IMR-90 (cell line): Measurements from ENCODE around the gene BRPF3. TPM values are rescaled to one million over a fixed set of nuclear protein-coding genes. Genes with fewer than 3 reads are reported as not detected.

Experiments used
- ATAC-seq: fragments of 200-7000 bp; cut with Tn5 transposase; 2 replicates; pipeline ENCODE4 v1.9.1; 2020; ENCODE audit warnings: low read depth, mild to moderate bottlenecking, moderate library complexity
- BruUV-seq: library from RNA; stranded (reverse); fragments of 400-500 nt; replicated peaks from 2 replicates; lab custom pipeline; 2021; lab: Mats Ljungman, UMichigan
- CTCF ChIA-PET: fragments of 300-600 bp; formaldehyde crosslinking; extraction: SDS; loops from one replicate; lab custom pipeline; 2021; ENCODE audit warnings: antibody characterized with exemption; lab: Yijun Ruan, JAX
- POLR2A ChIA-PET: fragments of 300-600 bp; sonication (Branson Sonifier 250); formaldehyde crosslinking; loops from one replicate; lab custom pipeline; 2022; ENCODE audit warnings: antibody characterized with exemption; ENCODE audit not compliant: unreplicated experiment; lab: Charles Lee
- DNase-seq: peaks from one replicate; pipeline ENCODE4 v3.0.0; 2013
- H2AFZ ChIP-seq: replicated peaks from 2 replicates; pipeline ENCODE3; 2013; ENCODE audit warnings: low read length, mild to moderate bottlenecking; ENCODE audit not compliant: poor library complexity
- H2AK5ac ChIP-seq: 2 replicates; pipeline ENCODE4 v1.6.1; 2013; ENCODE audit warnings: low read depth, low read length, inconsistent platforms
- H2AK9ac ChIP-seq: replicated peaks from 2 replicates; pipeline ENCODE3; 2013; ENCODE audit warnings: mild to moderate bottlenecking, low read depth, low read length, moderate library complexity; ENCODE audit not compliant: poor library complexity
- H2BK120ac ChIP-seq: 2 replicates; pipeline ENCODE4 v1.6.1; 2013; ENCODE audit warnings: low read depth, low read length, inconsistent platforms
- H2BK15ac ChIP-seq: 3 replicates; pipeline ENCODE4 v1.6.1; 2013; ENCODE audit warnings: low read depth, low read length, inconsistent platforms
- H2BK20ac ChIP-seq: 2 replicates; pipeline ENCODE4 v1.6.1; 2013; ENCODE audit warnings: low read depth, mild to moderate bottlenecking, inconsistent platforms, low read length, moderate library complexity
- H2BK5ac ChIP-seq: 2 replicates; pipeline ENCODE4 v1.6.1; 2013; ENCODE audit warnings: mild to moderate bottlenecking, low read depth, low read length, inconsistent platforms; ENCODE audit not compliant: poor library complexity, severe bottlenecking
- H3K14ac ChIP-seq: replicated peaks from 2 replicates; pipeline ENCODE4 v1.6.1; 2013; ENCODE audit warnings: low read depth, low read length, inconsistent platforms
- H3K18ac ChIP-seq: 2 replicates; pipeline ENCODE4 v1.6.1; 2013; ENCODE audit warnings: low read depth, low read length, control low read depth
- H3K23ac ChIP-seq: 2 replicates; pipeline ENCODE4 v1.6.1; 2013; ENCODE audit warnings: low read depth, low read length, inconsistent platforms
- H3K27ac ChIP-seq: 2 replicates; pipeline ENCODE4 v1.5.1; 2013; ENCODE audit warnings: mild to moderate bottlenecking, control low read depth, low read length; ENCODE audit not compliant: insufficient read depth
- H3K27me3 ChIP-seq: 2 replicates; pipeline ENCODE4 v1.6.1; 2013; ENCODE audit warnings: low read length; ENCODE audit not compliant: control insufficient read depth, insufficient read depth
- H3K36me3 ChIP-seq: 2 replicates; pipeline ENCODE4 v1.6.1; 2013; ENCODE audit warnings: low read length, mixed read lengths; ENCODE audit not compliant: control insufficient read depth, insufficient read depth
- H3K4ac ChIP-seq: 2 replicates; pipeline ENCODE4 v1.6.1; 2013; ENCODE audit warnings: low read depth, low read length, inconsistent platforms
- H3K4me1 ChIP-seq: 2 replicates; pipeline ENCODE4 v1.6.1; 2013; ENCODE audit warnings: low read length, mixed read lengths; ENCODE audit not compliant: control insufficient read depth, insufficient read depth
- H3K4me2 ChIP-seq: 2 replicates; pipeline ENCODE4 v1.6.1; 2013; ENCODE audit warnings: low read depth, mild to moderate bottlenecking, control low read depth, low read length, moderate library complexity
- H3K4me3 ChIP-seq: 2 replicates; pipeline ENCODE4 v1.5.1; 2013; ENCODE audit warnings: low read depth, mild to moderate bottlenecking, control low read depth, low read length, moderate library complexity; ENCODE audit not compliant: insufficient read depth
- H3K56ac ChIP-seq: 2 replicates; pipeline ENCODE4 v1.6.1; 2013; ENCODE audit warnings: low read length, inconsistent platforms; ENCODE audit not compliant: insufficient read depth; ENCODE audit errors: extremely low read depth
- H3K79me1 ChIP-seq, 2 experiments: 2 replicates each; pipeline ENCODE4 v1.6.1; 2013; ENCODE audit warnings: low read length in 2 of 2, inconsistent platforms in 1 of 2, low read depth in 1 of 2
- H3K9ac ChIP-seq: 2 replicates; pipeline ENCODE4 v1.6.1; 2013; ENCODE audit warnings: low read depth, low read length, control low read depth
- H3K9me1 ChIP-seq: 2 replicates; pipeline ENCODE4 v1.6.1; 2013; ENCODE audit warnings: low read length, inconsistent platforms; ENCODE audit not compliant: insufficient read depth
- H3K9me3 ChIP-seq: 2 replicates; pipeline ENCODE4 v1.6.1; 2013; ENCODE audit warnings: low read length; ENCODE audit not compliant: control insufficient read depth, insufficient read depth
- H4K20me1 ChIP-seq: 2 replicates; pipeline ENCODE4 v1.6.1; 2013; ENCODE audit warnings: low read length, inconsistent platforms; ENCODE audit not compliant: insufficient read depth
- H4K5ac ChIP-seq: 2 replicates; pipeline ENCODE4 v1.6.1; 2013; ENCODE audit warnings: mild to moderate bottlenecking, low read depth, low read length, control low read depth
- H4K8ac ChIP-seq, 2 experiments: 2 replicates each; pipeline ENCODE4 v1.6.1; 2013; ENCODE audit warnings: low read depth in 2 of 2, low read length in 2 of 2, control low read depth in 1 of 2, inconsistent platforms in 1 of 2
- H4K91ac ChIP-seq: 2 replicates; pipeline ENCODE4 v1.6.1; 2013; ENCODE audit warnings: low read depth, low read length, inconsistent platforms; ENCODE audit not compliant: insufficient read depth
- MXI1 ChIP-seq: IDR thresholded peaks from 2 replicates; pipeline ENCODE4 v1.6.1; 2012; ENCODE audit warnings: low read depth, mild to moderate bottlenecking, low read length, moderate library complexity, borderline replicate concordance
- RAD21 ChIP-seq: IDR thresholded peaks from 2 replicates; pipeline ENCODE4 v1.6.1; 2012; ENCODE audit warnings: low read length, improper control_type of control experiment
- RCOR1 ChIP-seq: IDR thresholded peaks from 2 replicates; pipeline ENCODE4 v1.6.1; 2012; ENCODE audit warnings: mild to moderate bottlenecking, low read length, improper control_type of control experiment; ENCODE audit not compliant: insufficient replicate concordance
- RFX5 ChIP-seq: IDR thresholded peaks from 2 replicates; pipeline ENCODE4 v1.8.0; 2012; ENCODE audit warnings: low read depth, mild to moderate bottlenecking, low read length, moderate library complexity
- WGBS, 2 experiments: methylation state at CpG; one replicate each; pipeline versions ENCODE4 v1.1.5 to v1.1.7; 2013; ENCODE audit warnings: missing lambda C conversion rate in 2 of 2; ENCODE audit not compliant: insufficient read length in 1 of 2; ENCODE audit errors: extremely low coverage in 2 of 2; 5-methylcytosine and 5-hydroxymethylcytosine counted together
- dilution Hi-C: fragments of 300-500 bp; cut with HindIII; formaldehyde crosslinking; loops from one replicate; pipeline ENCODE4 v1.14.3; 2018; ENCODE audit warnings: low sequenced_read_pairs; ENCODE audit not compliant: unreplicated experiment
- in situ Hi-C: fragments of 300-500 bp; cut with MboI; formaldehyde crosslinking; loops from 3 replicates; pipeline ENCODE4 v1.14.3; 2019; ENCODE audit warnings: low sequenced_read_pairs, inconsistent platforms, mixed read lengths
- intact Hi-C: fragments of 100-400 bp; cut with micrococcal nuclease; formaldehyde crosslinking; loops from 2 replicates; pipeline ENCODE4 v1.10.0; 2022
- polyA plus RNA-seq, 3 experiments: library from polyadenylated mRNA; depleted of rRNA; stranded (reverse); fragments of >200 nt; gene quantifications; 2 replicates each; pipeline ENCODE4 v1.2.3, GENCODE V29; 2012; ENCODE audit warnings: low replicate concordance in 1 of 3
- total RNA-seq: library from RNA; depleted of rRNA; stranded (reverse); fragments of >200 nt; gene quantifications from 2 replicates; pipeline ENCODE4 v1.2.3, GENCODE V29; 2012

BRPF3 gene
- total and polyA plus RNA-seq, 2 of the 4 experiments (the other 2 are of a cell fraction), result 10.2 to 17.2 TPM

DNA sequence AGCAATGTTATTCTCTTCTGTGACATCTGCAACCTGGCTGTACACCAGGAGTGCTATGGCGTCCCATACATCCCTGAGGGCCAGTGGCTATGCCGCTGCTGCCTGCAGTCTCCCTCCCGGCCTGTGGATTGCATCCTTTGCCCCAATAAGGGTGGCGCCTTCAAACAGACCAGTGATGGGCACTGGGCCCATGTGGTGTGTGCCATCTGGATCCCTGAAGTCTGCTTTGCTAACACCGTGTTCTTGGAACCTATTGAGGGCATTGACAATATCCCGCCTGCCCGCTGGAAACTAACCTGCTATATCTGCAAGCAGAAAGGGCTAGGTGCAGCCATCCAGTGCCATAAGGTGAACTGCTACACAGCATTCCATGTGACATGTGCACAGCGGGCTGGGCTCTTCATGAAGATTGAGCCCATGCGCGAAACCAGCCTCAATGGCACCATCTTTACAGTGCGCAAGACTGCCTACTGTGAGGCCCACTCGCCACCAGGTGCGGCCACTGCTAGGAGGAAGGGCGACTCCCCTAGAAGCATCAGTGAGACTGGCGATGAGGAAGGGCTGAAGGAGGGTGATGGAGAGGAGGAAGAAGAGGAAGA is 4.6 kb downstream of the BRPF3 start:
- ATAC-seq, result no peak
- 94% methylated on average over 8 of the region's 15 CpGs; no CpG with 5 or more reads in 1 of the 2 experiments for WGBS, 2 experiments
- no peak overlapping the region for H2AK5ac ChIP-seq
- ChIA-PET POLR2A (no interaction called here), CTCF (no interaction called here)
- no peak overlapping the region for H2BK5ac ChIP-seq
- dilution Hi-C loops (no loop called here), in situ Hi-C loops (loop anchor here (5.0 kb wide), 1 partner anchor 79 kb away; no protein-coding TSS in a partner anchor), intact Hi-C loops (no loop called here)
- no peak overlapping the region for H4K5ac ChIP-seq
- H2BK15ac ChIP-seq, result no peak overlapping the region
- H3K4me3 ChIP-seq, result no peak overlapping the region
- no peak overlapping the region for H2AK9ac ChIP-seq
- TF ChIP-seq MXI1 (no peak), RCOR1 (no peak), RAD21 (no peak), RFX5 (no peak)
- H3K4me1 ChIP-seq, result peaks cover 4% of the 10 kb centered on the region; the same call in 1 of the 2 replicates
- no peak overlapping the region for H3K4me2 ChIP-seq
- no peak overlapping the region for H2BK120ac ChIP-seq
- no peak overlapping the region for H2AFZ ChIP-seq
- no TSS peak for BruUV-seq
- H3K9me1 ChIP-seq, result peaks cover 28% of the 10 kb centered on the region
- no peak for DNase-seq
- H3K9ac ChIP-seq, result no peak overlapping the region
- H3K14ac ChIP-seq, result no peak overlapping the region
- peaks cover 66 to 90% of the 10 kb centered on the region in 2 experiments for H3K79me1 ChIP-seq
- no peak overlapping the region for H3K4ac ChIP-seq
- no peak overlapping the region for H4K91ac ChIP-seq
- no peaks in the 10 kb centered on the region for H3K9me3 ChIP-seq
- H2BK20ac ChIP-seq, result no peak overlapping the region
- no peak overlapping the region for H4K8ac ChIP-seq
- H4K20me1 ChIP-seq, result peaks cover 80% of the 10 kb centered on the region
- no peak overlapping the region for H3K18ac ChIP-seq
- H3K27ac ChIP-seq, result no peak overlapping the region
- H3K27me3 ChIP-seq, result no peaks in the 10 kb centered on the region
- H3K56ac ChIP-seq, result no peak overlapping the region
- H3K36me3 ChIP-seq, result peaks cover 47% of the 10 kb centered on the region
- H3K23ac ChIP-seq, result no peak overlapping the region
